HG03066 (cell line): ENCODE data around the gene UQCRC2.
"Not testable (repeated sequence)": the region's sequence is repeated elsewhere in the genome, so short reads cannot be mapped to it uniquely, and the experiment has no call there.

Source experiments
- ATAC-seq: cut with Tn5 transposase; IDR thresholded peaks from one replicate; pipeline ENCODE4 v1.9.1; 2021; ENCODE audit warnings: low read depth; ENCODE audit not compliant: unreplicated experiment

Gene UQCRC2

GRCh38 chr16:21980032-21980431 is 26.9 kb downstream of the UQCRC2 start:
- ATAC-seq: no peak

DNA sequence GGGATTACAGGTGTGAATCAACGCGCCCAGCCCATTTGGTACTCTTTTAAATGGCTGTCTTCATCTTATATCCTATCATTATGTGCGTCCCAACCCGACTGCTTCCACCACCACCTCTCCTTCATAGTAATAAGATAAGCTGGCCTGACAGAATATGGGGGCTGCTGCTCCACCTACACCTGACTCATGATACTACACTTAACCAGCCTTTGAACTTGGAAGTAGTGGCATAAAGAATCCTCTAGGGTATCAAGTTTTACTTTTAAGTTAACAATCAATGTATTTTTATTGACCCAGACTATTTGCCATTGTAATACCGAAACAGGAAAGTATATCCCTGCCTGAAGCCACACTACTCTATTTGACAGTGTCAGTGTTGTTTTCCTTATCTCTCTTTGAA is 28.9 kb downstream of the UQCRC2 start:
- ATAC-seq: no peak

GRCh38 chr16:21984062-21984461 is 30.9 kb downstream of the UQCRC2 start:
- ATAC-seq: no peak

DNA sequence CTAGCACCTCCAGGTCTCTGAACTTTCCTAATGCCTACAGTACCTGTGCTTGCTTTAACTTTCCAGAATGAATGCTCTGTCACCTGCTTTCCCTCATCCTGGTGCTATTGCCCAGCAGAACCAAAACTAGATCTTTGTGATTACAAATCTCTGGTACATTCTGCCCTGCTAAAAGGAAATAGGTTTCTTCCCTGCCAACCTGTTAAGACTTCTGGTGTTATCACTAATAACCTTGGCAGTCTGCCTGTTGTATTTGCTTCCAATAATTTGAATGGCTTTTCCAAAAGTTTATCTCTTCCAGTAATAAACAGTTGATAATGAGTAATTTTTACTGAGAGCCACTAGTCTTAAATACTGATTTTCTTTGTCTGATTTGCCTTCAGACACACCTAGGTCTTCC is 32.4 kb downstream of the UQCRC2 start:
- no peak for ATAC-seq

GRCh38 chr16:21986692-21987246 is 33.6 kb downstream of the UQCRC2 start:
- no peak for ATAC-seq

DNA sequence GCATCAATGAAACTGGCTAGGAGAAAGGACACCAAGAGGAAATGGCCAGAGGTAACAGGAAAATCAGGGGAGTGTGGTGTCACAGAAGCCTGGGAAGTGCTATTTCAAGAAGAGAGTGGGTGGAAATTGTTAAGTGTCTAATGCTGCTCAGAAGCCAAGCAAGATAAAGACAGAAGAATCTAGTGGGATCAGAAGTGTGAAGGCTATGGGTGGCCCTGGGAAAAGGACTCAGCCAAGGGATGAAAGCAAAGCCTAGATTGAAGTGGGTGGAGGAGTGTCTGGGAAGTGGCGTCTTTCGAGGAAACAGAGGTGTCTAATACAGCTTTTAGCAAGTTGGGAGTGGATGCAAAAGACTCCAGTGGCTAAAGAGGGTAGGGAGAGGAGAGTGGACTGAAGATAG is 34.3 kb downstream of the UQCRC2 start:
- ATAC-seq: no peak

DNA sequence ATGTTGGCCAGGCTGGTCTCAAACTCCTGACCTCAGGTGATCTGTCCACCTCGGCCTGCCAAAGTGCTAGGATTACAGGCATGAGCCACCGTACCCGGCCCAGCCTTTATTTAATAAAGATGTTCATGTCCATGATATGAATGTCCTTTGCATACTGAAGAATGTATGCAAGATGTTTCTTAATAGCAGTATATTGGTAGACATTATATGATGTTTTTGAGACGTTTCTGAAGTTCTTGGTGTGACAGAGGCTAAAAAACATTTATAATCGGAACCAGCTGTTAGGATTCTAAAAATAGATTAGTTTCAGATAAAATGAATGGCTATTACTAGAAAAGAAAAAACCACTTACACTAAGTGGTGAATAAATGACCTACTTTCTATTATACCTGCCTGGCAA is 36.0 kb downstream of the UQCRC2 start:
- ATAC-seq: no peak

DNA sequence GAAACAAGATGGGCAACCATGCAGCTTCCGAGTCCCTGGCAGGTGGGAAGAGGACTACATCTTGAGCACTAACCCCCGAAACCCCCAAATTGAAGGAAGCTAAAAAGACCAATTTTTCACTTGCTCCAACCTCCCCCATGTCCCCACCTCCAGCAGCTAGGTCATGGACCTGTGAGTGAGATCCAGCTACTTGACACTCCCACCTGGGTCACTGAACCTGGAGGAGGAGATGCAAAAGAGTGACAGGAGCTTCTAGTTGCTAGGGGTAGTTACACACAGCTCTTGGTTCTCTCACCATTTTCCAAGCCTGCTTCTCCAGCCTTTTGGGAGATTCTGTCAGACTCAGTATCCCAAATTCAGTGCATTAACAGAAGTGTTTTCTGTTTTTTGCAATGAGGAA is 36.6 kb downstream of the UQCRC2 start:
- no peak for ATAC-seq

- ATAC-seq: no peak
Measured at GRCh38 chr16:21990381-21990944, 37.3 kb downstream of the UQCRC2 start.

GRCh38 chr16:21991621-21992020 is 38.5 kb downstream of the UQCRC2 start:
- no peak for ATAC-seq

DNA sequence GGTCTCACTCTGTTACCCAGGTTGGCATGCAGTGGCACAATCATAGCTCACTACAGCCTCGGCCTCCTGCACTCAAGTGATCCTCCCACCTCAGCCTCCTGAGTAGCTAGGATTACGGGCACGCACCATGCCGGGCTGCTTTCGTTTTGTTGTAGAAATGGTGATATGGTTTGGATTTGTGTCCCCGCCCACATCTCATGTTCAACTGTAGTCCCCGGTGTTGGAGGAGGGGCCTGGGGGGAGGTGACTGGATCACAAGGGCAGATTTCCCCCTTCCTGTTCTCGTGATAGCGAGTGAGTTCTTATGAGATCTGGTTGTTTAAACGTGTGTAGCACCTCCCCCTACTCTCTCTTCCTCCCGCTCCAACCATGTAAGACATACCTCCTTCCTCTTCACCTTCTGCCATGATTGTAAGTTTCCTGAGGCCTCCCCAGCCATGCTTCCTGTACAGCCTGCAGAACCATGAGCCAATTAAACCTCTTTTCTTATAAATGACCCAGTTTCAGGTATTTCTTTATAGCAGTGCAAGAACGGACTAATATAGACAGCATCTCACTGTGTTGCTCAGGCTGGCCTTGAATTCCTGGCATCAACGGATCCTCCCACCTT is 41.8 kb downstream of the UQCRC2 start:
- ATAC-seq: no peak

- no peak for ATAC-seq
Measured at GRCh38 chr16:21996923-21997696, 43.9 kb downstream of the UQCRC2 start.

GRCh38 chr16:21997697-21998480 is 44.7 kb downstream of the UQCRC2 start:
- ATAC-seq: no peak

DNA sequence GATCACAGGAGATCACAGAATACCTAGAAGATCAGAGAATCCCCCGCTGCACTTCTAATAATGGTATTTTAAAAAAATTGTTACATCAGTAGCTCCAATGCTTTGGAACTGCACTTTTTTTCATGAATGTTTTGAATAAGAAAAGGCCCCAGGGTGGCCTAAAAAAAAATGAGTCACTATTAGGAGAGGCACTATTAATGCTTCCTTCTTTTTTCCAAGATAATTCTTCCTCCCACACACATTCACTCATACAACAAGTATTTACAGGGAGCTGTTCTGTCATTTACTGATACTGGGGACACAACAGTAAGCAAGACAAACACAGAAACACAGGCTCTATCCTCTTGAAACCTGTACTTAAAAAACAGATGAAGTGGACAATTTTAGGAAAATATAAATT is 48.4 kb downstream of the UQCRC2 start:
- no peak for ATAC-seq

DNA sequence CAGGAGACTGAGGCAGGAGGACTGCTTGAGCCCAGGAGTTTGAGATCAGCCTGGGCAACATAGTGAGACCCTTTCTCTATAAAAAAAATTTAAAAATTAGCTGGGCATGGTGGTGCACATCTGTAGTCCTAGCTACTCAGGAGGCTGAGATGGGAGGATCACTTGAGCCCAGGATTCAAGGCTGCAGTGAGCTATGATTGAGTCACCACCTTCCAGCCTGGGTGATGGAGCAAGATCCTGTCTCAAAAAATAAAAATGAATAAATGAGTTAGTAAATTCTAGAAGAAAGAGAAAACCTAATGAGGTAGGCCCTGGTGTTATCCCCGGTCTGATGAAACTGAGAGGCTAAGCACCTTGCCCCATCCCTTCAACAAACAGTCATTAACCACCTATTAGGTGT is 48.9 kb downstream of the UQCRC2 start:
- ATAC-seq: not testable (repeated sequence)

GRCh38 chr16:22003195-22003594 is 50.0 kb downstream of the UQCRC2 start:
- ATAC-seq: no peak

- ATAC-seq: no peak
Measured at GRCh38 chr16:22004341-22004740, 51.2 kb downstream of the UQCRC2 start.

GRCh38 chr16:22005746-22006145 is 52.6 kb downstream of the UQCRC2 start:
- no peak for ATAC-seq

DNA sequence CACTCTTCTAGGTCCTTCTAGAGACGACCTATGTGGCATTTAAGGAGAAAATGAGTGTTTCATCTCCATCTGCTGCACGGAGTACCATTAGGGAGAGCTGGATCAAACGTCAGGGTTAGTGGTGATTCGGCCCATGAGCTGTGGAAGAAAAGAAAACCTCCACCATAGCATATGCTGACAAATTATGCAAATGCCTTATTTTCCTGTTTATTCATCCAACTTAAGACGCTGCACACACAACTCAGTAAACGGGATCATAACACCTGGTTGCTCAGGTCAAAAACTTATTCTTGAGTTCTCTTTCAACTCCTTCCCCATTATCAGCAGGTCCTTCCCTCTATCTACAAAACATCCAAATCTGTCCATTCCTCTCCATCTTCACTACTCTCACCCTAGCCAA is 53.5 kb downstream of the UQCRC2 start:
- ATAC-seq: no peak

GRCh38 chr16:22007159-22007508 is 54.0 kb downstream of the UQCRC2 start:
- ATAC-seq: no peak
